ENCODE measurements around the gene RPS19. TPM values are rescaled to one million over a fixed set of nuclear protein-coding genes. Genes with fewer than 3 reads are reported as not detected.

The RPS19 gene
- total RNA-seq, 1 experiment from 2014 or later, result 3,152 TPM

DNA sequence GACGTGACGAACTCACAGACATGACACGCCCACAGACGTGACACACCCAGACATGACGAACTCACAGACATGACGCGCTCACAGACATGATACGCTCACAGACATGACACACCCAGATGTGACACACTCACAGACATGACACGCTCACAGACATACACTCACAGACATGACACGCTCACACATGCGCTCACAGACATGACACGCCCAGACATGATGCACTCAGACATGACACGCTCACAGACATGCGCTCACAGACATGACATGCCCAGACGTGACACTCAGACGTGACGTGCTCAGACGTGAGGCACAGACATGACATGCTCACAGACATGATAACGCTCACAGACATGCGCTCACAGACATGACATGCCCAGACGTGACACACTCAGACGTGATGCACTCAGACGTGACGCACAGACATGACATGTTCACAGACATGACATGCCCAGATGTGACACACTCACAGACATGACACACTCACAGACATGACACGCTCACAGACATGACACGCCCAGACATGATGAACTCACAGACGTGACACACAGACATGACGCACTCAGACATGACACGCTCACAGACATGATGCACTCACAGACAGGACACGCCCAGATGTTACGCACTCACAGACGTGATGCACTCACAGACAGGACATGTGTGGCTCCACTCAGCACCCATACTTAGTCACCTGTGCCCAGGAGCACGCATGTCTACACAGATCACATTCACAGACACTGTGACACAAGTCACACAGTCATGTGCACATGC is 60.1 kb downstream of the RPS19 start (continued):
- TF ChIP-seq ATF6 (CRISPR knock-in tag; IDR thresholded peaks at IDR 0.05) (no peak), GABPB1 (CRISPR knock-in tag; IDR thresholded peaks at IDR 0.05) (no peak), NFATC4 (CRISPR knock-in tag; IDR thresholded peaks at IDR 0.05) (no peak), ZNF121 (CRISPR knock-in tag; IDR thresholded peaks at IDR 0.05) (no peak; the same call in 1 of the 2 replicates)
- TF ChIP-seq, protein P1, sequence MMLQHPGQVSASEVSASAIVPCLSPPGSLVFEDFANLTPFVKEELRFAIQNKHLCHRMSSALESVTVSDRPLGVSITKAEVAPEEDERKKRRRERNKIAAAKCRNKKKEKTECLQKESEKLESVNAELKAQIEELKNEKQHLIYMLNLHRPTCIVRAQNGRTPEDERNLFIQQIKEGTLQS (CRISPR knock-in tag; conservative IDR thresholded peaks at IDR 0.05), result no peak

- Mint-ChIP-seq H3K4me3 (peak overlapping the region; percentile 16), H3K27ac (no peak overlapping the region), H3K9me3 (no peaks in the 10 kb centered on the region), H3K36me3 (no peaks in the 10 kb centered on the region), H3K4me1 (peaks cover 10% of the 10 kb centered on the region), H3K27me3 (ENCODE audit: low read depth) (no peaks in the 10 kb centered on the region)
- ATAC-seq (peak; percentile 14; the same call in 1 of the 2 replicates), DNase-seq (ENCODE audit: low spot score) (no peak)
- ChIA-PET POLR2A (interaction anchor here (1.0 to 1.5 kb wide), 2 partner anchors 15 to 48 kb away, joined by 3 to 5 read pairs; no protein-coding TSS in a partner anchor), CTCF (interaction anchor here (0.7 to 2.1 kb wide), 4 partner anchors 10 to 214 kb away, joined by 3 to 14 read pairs (median 4); no protein-coding TSS in a partner anchor)
- no peak for TF ChIP-seq FOXK1 (CRISPR knock-in tag; IDR thresholded peaks at IDR 0.05)
- no peak for TF ChIP-seq CREM (CRISPR knock-in tag; IDR thresholded peaks at IDR 0.05)
- TF ChIP-seq NR3C1 (CRISPR knock-in tag; conservative IDR thresholded peaks at IDR 0.05; ENCODE audit: low read depth), result no peak
- TF ChIP-seq ZNF416 (CRISPR knock-in tag; IDR thresholded peaks at IDR 0.05), result no peak
- no peak for TF ChIP-seq ZNF219 (CRISPR knock-in tag; IDR thresholded peaks at IDR 0.05; ENCODE audit: borderline replicate concordance)
- TF ChIP-seq GABPB1 (CRISPR knock-in tag; IDR thresholded peaks at IDR 0.05), result no peak
- no peak for TF ChIP-seq RORB (CRISPR knock-in tag; IDR thresholded peaks at IDR 0.05)
- TF ChIP-seq, protein P2, sequence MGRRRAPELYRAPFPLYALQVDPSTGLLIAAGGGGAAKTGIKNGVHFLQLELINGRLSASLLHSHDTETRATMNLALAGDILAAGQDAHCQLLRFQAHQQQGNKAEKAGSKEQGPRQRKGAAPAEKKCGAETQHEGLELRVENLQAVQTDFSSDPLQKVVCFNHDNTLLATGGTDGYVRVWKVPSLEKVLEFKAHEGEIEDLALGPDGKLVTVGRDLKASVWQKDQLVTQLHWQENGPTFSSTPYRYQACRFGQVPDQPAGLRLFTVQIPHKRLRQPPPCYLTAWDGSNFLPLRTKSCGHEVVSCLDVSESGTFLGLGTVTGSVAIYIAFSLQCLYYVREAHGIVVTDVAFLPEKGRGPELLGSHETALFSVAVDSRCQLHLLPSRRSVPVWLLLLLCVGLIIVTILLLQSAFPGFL (CRISPR knock-in tag; IDR thresholded peaks at IDR 0.05; ENCODE audit: borderline replicate concordance), result no peak
- no peak for TF ChIP-seq ZNF425 (CRISPR knock-in tag; conservative IDR thresholded peaks at IDR 0.05)
- TF ChIP-seq ZBTB21 (CRISPR knock-in tag; IDR thresholded peaks at IDR 0.05; ENCODE audit: borderline replicate concordance), result no peak
- TF ChIP-seq IRF1 (CRISPR knock-in tag; IDR thresholded peaks at IDR 0.05), result no peak
Measured at GRCh38 chr19:41920882-41921576, 61.0 kb downstream of the RPS19 start.
